BJ (cell line): Measurements from ENCODE around the gene PCBP3. TPM values are rescaled to one million over a fixed set of nuclear protein-coding genes. Genes with fewer than 3 reads are reported as not detected.
A peak's percentile ranks its signal among the peaks of the same experiment; 100 is the strongest.

Source experiments
- CTCF ChIA-PET: fragments of 350-600 bp; formaldehyde crosslinking; extraction: SDS; loops from one replicate; lab custom pipeline; 2021; ENCODE audit warnings: antibody characterized with exemption, inconsistent platforms; lab: Yijun Ruan, JAX
- POLR2A ChIA-PET: fragments of 300-600 bp; sonication (Branson Sonifier 250); formaldehyde crosslinking; extraction: SDS; loops from one replicate; lab custom pipeline; 2021; ENCODE audit warnings: antibody characterized with exemption; lab: Charles Lee
- DNase-seq: peaks from one replicate; pipeline ENCODE4 v3.0.0-alpha.2; 2011; ENCODE audit warnings: low read depth
- H3K27me3 ChIP-seq: 2 replicates; pipeline ENCODE4 v1.6.0; 2011; ENCODE audit warnings: low read length; ENCODE audit not compliant: control insufficient read depth, insufficient read depth
- H3K36me3 ChIP-seq: 2 replicates; pipeline ENCODE4 v1.5.1; 2011; ENCODE audit warnings: low read length; ENCODE audit not compliant: control insufficient read depth, insufficient read depth
- H3K4me3 ChIP-seq: 2 replicates; pipeline ENCODE4 v1.5.1; 2011; ENCODE audit warnings: low read depth, mild to moderate bottlenecking, control low read depth, low read length
- polyA plus RNA-seq: library from polyadenylated mRNA; depleted of rRNA; stranded (reverse); fragments of >200 nt; gene quantifications from 2 replicates; pipeline ENCODE4 v1.2.3, GENCODE V29; 2011
- TF ChIP-seq, protein P1 (sequence below): IDR thresholded peaks from 2 replicates; pipeline ENCODE4 v1.5.1; 2011; ENCODE audit warnings: low read depth, mild to moderate bottlenecking, control low read depth, inconsistent platforms, low read length, moderate library complexity; ENCODE audit not compliant: insufficient read depth

Gene PCBP3
- polyA plus RNA-seq, 1 experiment = 2.1 TPM

DNA sequence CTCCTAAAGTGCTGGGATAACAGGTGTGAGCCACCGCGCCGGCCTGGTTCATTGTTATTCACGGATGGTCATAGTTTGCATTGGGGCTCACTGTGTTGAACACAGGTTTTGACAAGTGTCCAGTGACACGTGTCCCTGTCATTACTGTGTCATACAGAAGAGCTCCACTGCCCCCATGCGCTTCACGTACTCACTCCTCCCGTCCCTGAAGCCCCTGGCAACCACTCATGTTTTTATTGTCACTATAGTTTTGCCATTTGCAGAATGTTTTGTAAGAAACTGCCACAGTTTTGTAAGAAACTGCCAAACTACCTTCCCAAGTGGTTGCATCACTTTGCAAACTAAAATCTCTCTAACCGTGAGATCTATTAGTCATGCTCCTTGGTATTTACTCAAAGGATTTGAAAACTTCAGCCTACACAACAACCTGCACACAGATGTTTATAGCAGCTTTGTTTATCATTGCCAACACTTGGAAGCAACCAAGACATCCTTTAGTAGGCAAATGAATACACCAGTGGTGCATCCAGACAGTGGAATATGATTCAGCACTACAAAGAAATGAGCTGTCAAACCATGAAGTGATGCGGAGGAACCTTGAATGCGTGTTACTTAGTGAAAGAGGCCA is 174.9 kb downstream of the PCBP3 start:
- Histone ChIP-seq H3K4me3 (no peak overlapping the region), H3K36me3 (no peaks in the 10 kb centered on the region), H3K27me3 (peaks cover 4% of the 10 kb centered on the region)
- TF ChIP-seq, protein P1, sequence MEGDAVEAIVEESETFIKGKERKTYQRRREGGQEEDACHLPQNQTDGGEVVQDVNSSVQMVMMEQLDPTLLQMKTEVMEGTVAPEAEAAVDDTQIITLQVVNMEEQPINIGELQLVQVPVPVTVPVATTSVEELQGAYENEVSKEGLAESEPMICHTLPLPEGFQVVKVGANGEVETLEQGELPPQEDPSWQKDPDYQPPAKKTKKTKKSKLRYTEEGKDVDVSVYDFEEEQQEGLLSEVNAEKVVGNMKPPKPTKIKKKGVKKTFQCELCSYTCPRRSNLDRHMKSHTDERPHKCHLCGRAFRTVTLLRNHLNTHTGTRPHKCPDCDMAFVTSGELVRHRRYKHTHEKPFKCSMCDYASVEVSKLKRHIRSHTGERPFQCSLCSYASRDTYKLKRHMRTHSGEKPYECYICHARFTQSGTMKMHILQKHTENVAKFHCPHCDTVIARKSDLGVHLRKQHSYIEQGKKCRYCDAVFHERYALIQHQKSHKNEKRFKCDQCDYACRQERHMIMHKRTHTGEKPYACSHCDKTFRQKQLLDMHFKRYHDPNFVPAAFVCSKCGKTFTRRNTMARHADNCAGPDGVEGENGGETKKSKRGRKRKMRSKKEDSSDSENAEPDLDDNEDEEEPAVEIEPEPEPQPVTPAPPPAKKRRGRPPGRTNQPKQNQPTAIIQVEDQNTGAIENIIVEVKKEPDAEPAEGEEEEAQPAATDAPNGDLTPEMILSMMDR = no peak
- peak; percentile 45 for DNase-seq
- ChIA-PET CTCF (interaction anchor here (0.6 to 4.7 kb wide), 9 partner anchors 10 to 853 kb away, joined by 3 to 25 read pairs (median 4); no protein-coding TSS in a partner anchor), POLR2A (no interaction called here)

DNA sequence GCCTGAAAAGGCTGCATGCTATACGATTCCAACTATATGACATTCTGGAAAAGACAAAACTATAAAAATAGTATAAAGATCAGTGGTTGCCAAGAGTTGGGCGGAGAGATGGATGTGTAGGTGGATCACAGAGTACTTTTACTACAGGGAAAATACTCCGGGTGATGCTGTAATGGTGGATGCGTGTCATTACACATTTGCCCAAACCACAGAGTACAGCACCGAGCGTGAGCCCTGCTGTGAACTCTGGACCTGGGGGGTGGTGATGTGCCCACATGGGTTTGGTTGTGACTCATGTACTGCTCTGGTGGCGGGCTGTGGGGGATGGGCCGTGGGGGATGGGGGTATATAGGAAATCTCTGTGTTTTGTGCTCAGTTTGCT is 175.4 kb downstream of the PCBP3 start:
- H3K27me3 ChIP-seq = peaks cover 4% of the 10 kb centered on the region
- H3K4me3 ChIP-seq = no peak overlapping the region
- CTCF ChIA-PET = interaction anchor here (1.0 to 4.7 kb wide), 9 partner anchors 10 to 680 kb away, joined by 3 to 25 read pairs (median 4); no protein-coding TSS in a partner anchor
- TF ChIP-seq, protein P1 = no peak
- peak; percentile 40 for DNase-seq
- H3K36me3 ChIP-seq = no peaks in the 10 kb centered on the region
- POLR2A ChIA-PET = no interaction called here

DNA sequence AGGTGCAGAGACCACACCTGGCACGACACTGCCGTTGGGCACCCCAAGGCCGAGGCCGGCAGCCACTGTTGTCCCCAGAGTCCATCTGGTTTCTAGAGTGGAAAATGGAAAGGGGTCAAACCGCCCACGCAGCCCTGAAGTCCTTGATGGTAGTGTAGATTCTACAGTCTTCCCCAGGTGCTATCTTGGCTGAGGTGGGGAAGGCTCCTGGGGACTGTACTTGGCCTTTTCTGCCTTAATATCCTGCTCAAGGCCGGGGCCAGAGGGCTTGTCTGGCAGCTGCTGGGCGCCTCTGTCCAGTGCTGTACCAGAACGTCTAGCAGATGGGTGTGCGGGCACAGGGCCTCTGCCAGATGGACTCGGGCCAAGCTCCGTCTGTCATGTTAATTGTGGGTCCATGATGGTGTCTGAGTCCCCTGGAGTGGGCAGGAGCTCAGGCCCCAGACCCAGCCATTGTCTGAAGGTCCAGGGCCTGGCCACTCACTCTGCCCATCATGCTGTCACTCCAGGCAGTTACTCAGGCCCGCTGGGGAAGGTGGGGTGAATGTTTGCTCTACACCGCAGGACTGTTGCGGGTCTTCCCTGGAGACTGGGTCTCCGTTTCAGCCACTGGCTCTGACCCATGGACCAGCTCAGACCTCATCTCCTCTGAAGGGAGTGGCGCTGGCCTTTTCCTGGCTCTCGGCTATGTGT is 176.1 kb downstream of the PCBP3 start:
- ChIA-PET POLR2A (no interaction called here), CTCF (interaction anchor here (0.6 to 4.7 kb wide), 19 partner anchors 9 to 681 kb away, joined by 3 to 25 read pairs (median 4); partner anchors contain the start of gene POFUT2)
- Histone ChIP-seq H3K4me3 (no peak overlapping the region), H3K36me3 (no peaks in the 10 kb centered on the region), H3K27me3 (peaks cover 9% of the 10 kb centered on the region)
- DNase-seq = no peak
- TF ChIP-seq, protein P1 = no peak

DNA sequence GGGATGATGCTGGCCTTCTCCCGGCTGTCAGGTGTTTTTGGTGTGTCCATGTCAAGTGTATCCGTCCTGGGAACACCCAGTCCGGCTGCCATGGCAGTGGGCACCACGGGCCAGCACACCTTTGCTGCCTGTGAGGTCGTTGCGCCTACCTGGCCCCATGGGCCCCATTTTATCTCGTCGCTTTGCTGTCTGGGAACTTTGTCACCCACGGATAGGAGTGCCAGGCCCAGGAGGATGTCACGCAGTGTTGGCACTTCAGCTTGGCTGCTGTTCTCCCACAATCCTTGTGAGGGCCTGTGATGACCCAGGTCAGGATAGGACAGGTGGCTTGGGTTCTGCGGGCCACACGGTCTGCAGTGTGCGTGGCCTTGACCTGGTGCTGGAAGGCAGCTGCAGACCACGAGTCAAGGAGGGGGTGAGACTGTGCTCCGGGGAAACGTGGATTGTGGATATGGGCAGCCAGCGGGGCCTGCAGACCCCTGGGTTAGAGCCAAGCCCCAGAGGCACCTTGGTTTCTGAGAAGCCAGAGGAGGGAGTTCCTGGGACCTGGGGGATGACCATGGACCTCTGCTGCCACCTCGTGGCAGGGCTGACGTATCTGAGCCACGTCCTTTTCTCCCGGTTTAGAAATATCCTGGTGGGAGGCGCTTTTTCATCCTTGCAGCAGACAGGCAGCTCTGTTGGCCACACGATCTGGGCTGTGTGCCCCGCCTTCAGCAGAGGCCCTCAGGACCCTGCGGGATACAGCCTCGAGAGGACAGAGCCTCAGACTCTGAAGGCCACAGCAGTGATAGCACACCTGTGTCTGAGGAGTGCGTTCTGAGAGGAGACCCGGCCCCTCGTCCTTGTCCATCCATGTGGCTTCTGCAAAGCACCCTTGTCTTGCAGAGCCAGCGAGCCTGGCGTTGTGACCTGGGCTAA is 176.9 kb downstream of the PCBP3 start:
- peak; percentile 19 for DNase-seq
- ChIA-PET CTCF (interaction anchor here (0.6 to 4.7 kb wide), 26 partner anchors 10 to 682 kb away, joined by 3 to 25 read pairs (median 4); partner anchors contain the start of gene POFUT2), POLR2A (no interaction called here)
- Histone ChIP-seq H3K4me3 (no peak overlapping the region), H3K36me3 (no peaks in the 10 kb centered on the region), H3K27me3 (peaks cover 14% of the 10 kb centered on the region)
- TF ChIP-seq, protein P1 = peak; percentile 89
